ENCODE results near the gene MYO9B.
"Not testable (repeated sequence)": the region's sequence is repeated elsewhere in the genome, so short reads cannot be mapped to it uniquely, and the experiment has no call there.

Gene MYO9B

DNA sequence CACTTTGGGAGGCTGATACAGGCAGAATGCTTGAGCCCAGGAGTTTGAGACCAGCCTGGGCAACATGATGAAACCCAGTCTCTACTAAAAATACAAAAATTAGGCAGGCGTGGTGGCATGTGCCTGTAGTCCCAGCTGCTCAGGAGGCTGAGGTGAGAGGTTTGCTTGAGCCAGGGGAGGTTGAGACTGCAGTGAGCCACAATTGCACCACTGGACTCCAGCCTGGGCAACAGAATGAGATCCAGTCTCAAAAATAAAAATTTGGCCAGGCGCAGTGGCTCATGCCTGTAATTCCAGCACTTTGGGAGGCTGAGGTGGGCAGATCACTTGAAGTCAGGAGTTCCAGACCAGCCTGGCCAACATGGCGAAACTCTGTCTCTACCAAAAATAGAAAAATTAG lies 19.1 kb downstream of the MYO9B start:
- not testable (repeated sequence) for DNase-seq

DNA sequence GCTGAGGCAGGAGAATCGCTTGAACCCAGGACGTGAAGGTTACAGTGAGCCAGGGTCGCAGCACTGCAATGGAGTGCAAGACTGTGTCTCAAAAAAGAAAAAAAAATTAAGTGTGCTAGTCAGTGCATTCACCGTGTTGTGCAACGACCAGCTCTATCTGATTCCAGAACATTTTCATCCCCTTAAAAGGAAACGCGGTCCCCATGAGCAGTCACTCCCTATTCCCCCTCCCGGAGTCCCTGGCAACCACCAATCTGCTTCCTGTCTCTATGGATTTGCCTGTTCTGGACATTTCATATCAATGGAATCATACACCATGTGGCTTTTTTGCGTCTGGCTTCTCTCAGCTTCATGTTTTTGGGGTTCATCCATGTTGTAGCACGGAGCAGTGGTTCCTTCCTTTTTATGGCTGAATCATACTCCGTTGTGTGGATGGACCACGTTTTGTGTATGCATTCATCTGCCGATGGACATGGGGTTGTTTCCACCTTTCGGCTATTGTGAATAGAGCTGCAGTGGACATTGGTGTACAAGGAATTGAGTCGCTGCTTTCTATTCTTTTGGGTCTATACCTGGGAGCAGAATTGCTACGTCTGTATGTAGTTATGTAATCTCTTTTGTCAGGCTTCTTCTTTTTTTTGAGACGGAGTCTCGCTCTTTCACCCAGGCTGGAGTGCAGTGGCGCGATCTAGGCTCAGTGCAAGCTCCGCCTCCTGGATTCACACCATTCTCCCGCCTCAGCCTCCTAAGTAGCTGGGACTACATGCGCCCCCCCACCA lies 19.8 kb downstream of the MYO9B start:
- no peak for DNase-seq

DNA sequence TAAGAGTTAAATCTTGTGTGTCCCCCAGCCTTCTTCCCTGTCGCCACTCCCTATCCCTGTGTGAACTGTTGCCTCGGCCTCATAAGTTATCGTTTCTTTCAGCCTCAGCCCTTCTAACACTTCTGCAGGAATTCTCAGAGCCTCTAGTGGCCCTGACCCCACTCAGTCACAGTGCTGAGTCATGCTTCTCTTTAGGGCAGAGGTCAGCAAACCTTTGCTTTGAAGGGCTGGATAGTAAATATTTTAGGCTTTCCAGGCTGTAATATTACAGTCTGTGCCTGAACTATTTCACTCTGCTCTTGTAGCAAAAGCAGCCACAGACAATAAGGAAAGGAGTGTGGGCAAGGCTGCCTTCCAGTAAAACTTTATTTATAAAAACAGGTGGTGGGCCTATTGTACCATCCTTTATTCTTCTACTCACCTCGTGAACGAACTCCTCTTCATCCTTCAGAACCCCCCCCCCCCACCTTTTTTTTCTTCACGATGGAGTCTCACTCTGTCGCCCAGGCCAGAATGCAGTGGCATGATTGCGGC lies 22.1 kb downstream of the MYO9B start:
- no peak for DNase-seq

DNA sequence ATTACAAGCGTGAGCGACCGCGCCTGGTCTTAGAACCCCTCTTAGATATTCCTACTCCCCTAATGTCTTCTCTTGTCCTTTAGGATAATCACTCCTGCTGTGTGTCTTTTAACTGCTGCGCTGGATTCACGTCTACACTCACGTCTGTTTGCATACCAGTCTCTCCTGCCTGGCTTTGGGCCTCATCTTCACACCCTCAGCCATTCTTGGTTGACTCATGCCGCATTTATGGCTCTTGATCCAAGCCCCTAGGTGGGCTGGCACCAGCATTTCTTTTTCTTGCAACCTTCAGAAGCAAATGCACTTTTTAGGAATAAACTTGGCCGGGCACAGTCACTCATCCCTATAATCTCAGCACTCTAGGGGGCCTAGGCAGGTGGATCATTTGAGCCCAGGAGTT lies 22.7 kb downstream of the MYO9B start:
- DNase-seq: no peak

DNA sequence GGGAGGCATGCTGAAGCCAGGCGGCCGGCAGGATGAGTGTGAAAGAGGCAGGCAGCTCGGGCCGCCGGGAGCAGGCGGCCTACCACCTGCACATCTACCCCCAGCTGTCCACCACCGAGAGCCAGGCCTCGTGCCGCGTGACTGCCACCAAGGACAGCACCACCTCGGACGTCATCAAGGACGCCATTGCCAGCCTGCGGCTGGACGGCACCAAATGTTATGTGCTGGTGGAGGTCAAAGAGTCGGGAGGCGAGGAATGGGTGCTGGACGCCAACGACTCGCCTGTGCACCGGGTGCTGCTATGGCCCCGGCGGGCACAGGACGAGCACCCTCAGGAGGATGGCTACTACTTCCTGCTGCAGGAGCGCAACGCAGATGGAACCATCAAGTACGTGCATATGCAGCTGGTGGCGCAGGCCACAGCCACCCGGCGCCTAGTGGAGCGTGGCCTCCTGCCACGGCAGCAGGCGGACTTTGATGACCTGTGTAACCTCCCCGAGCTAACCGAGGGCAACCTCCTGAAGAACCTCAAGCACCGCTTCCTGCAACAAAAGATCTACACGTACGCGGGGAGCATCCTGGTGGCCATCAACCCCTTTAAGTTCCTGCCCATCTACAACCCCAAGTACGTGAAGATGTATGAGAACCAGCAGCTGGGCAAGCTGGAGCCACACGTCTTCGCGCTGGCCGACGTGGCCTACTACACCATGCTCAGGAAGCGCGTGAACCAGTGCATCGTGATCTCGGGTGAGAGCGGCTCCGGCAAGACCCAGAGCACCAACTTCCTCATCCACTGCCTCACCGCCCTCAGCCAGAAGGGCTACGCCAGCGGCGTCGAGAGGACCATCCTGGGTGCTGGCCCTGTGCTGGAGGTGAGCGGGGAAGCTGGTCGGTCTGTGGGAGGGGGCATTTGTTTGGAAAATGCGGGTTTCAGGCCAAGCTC lies 26.4 kb downstream of the MYO9B start:
- DNase-seq: no peak

DNA sequence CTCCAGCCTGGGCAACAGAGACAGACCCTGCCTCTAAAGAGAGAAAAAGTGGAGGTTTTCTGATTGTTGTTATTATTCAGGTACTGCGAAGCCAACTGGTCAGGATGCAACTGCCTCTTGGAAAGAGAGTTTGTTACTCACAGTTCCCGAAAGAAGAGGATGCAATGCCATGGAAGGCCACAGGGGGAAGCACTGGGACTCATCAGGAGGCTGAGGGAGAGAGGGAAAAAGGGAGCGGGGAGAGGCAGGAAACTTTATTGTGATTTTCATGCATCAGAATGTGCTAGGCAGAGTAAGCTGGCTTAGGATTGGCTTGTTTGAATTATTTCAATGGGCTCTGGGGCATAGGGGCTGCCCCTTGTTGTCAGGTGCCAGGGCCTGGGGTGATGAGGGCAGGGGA lies 27.6 kb downstream of the MYO9B start:
- DNase-seq: peak in 1 of 3 experiments; percentile 3

DNA sequence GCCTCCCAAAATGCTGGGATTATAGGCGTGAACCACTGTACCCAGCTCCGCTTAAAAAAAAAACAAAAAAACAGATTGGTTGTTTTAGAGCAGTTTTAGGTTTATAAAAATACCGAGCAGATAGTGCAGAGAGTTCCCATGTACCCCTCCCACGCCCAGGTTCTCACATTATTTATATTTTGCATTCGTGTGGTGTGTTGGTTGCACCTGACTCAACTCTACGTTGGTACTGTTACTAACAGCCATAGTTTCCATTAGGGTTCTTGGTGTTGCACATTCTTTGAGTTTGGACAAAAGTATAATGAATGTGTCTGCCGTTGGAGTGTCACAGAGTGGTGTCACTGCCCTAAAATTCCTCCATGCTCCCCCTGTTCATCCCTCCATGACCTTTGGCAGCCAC lies 29.1 kb downstream of the MYO9B start:
- no peak for DNase-seq

DNA sequence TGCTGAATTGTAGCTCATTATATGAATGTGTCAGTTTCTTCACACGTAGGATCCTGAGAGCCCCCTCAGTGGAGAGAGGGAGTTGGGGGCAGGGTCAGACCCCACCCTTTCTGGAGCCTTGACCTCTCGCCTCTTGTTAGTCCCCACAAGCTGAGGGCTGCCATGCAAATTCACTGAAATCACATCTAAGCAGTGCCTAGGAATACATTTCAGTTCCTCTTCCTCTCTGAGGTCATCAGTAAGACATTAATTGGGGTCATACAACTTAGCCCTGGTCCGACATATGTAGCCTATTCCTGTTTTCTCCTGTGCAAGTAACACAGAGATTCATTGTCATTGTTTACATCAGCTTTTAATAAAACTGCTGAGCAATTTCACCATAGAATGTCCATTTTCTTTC lies 30.0 kb downstream of the MYO9B start:
- no peak for DNase-seq

DNA sequence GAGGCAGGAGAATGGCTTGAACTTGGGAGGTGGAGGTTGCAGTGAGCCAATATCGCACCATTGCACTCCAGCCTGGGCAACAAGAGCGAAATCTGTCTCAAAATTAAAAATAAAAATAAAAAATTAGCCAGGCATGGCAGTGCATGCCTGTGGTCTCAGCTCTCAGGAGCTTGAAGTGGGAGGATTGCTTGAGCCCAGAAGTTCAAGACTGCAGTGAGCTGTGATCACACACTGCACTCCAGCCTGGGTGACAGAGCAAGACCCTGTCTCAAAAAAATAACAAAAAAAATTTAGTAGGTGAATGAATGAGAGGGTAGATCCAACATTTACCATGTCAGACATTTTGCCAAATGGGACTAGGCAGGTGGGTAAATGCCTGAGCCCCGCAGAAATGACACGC lies 31.4 kb downstream of the MYO9B start:
- DNase-seq: not testable (repeated sequence)

DNA sequence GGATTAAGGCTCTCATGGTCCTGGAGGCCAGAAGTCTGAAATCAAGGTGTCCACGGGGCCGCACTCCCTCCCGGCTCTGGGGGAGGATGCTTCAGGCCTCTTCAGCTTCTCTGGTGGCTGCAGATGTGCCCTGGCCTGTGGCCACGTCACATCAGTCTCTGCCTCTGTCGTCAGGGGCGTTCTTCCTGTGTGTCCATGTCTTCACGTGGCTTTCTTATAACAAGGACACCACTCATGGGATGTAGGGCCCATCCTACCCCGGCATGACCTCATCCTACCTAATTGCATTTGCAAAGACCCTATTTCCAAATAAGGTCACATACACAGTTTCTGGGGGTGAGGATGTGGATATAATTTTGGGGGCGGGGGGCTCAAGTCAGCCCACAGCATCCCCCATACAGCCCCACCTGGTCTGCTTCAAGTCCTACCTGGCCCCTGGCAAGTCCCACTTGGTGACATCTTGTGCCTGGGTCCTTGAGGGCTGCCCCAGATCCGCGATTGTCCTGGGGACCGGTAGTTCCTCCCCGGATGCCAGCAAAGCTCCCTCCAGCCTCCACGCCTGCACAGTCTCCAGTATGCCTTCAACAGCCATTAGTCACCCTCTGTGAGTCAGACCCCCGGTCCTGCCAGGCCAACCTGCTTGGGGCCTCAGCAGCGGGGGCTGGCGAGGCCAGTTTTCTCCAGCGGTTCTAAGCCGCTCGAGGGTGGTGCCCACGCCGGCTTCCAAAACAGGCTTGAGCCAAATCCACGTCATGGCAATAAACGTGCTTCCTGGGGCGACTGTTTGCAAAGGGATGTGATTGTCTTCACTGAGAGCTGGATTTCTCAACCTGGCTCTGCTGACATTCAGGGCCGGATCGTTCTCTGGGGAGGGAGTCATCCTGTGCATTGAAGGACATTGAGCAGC lies 32.2 kb downstream of the MYO9B start:
- DNase-seq: peak in 1 of 3 experiments; percentile 49

DNA sequence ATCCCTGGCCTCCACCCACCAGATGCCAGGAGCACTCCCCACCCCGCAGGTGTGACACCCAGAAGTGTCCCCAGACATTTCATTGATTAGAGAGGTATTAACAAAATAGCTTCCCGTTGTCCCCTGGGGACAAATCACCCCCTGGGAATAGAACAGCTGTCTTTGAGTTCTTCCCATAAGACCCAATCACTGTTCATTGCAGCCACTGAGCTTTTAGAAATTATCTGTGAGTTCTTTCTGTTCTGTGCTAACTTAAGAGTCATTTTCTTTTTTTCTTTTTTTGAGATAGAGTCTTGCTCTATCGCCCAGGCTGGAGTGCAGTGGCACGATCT lies 32.8 kb downstream of the MYO9B start:
- peak in 1 of 3 experiments; percentile 49 for DNase-seq

DNA sequence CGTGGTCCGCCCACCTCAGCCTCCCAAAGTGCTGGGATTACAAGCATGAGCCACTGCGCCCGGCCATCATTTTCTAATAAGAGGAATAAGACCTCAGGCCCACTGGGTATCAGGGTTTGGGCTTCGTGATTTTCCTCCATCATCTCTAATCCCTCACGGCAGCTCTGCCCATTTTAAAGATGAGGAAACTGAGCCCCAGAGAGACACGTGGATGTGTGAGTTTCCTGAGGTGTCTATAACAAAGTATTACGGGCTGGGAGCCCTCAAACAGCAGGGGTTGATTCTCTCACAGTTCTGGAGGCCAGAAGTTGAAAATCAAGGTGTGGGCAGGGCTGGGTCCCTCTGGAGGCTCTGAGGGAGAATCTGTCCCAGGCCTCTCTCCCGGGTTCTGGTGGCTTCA lies 33.7 kb downstream of the MYO9B start:
- no peak for DNase-seq

DNA sequence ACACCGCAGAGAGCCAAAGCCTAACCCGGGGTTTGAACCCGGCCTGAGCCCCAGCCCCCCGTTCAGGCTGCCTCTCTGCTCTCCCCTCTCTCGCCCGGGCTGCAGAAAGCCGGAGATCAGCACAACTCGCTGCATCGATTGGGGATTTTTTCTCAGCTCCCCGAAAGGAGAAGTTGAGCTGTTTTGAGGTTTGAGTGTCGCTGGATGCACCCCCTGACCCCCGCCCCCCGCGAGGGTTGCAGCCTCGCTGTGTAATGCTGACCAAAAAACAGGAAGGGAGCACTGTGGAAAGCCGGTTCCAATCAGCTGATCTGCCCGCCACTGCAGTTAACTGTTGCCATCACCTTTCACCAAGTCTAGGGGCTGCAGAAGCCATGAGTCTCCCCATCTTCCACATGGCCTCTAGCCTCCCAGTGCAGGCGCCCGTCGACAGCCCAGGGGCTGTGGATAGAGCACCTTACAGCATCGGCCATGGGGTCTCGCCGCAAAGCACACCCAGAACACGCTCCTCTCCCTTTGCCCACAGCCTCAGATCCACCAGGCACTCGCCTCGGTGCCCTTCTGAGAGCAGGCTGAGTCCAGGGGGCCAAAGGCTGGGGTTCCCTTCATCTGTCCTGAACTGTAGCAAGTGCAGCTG lies 34.5 kb downstream of the MYO9B start:
- no peak for DNase-seq

DNA sequence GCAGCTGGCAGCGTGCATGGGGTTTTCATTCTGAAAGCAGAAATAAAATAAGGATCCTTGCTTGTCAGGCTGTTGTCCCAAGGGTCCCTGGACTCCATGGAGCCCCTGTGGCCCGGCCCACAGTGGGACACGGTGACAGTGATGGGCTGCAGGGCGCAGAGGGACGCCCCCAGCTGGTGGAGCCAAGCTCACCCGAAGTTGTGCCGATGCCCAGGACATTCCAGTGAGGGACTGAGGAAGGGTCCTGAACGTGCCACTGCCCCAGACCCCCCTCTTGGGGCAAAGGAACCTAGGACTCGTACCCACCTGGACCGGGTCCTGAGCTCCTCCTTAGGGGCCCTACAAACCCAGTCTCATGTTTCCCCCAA lies 35.0 kb downstream of the MYO9B start:
- no peak for DNase-seq

DNA sequence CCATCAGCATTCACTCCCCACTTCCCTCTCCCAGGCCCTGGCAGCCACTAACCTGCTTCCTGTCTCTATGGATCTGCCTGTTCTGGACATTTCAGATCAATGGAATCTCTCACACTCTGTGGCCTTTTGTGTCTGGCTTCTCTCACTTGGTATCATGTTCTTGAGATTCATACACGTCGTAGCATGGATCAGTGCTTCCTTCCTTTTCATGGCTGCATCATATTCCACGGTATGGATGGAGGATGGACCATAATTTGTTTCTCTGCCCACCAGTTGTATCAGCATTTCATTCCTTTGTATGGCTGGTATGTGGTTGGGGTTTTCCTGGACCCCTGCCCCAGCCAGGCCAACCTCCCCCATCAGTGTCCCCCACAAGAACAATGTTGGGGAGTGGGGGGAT lies 36.2 kb downstream of the MYO9B start:
- no peak for DNase-seq

DNA sequence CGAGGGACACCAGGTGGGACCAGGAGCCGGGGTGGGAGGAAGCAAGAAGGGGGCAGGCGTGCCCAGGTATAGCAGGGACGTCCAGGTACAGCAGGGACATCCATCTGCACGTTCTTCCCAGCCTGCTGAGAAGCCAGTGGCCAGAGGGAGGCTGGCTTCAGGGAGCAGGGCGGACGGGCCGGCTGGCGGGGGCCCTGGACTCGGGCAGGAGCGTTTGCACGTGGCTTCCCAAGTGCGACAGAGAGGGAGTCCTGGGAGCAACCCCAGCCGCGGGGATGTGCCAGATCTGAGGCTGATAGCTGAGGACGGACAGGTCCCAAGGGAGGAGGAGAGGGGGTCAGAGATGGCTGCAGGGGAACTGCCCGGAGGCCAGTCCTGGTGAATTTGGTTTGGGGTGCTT lies 36.7 kb downstream of the MYO9B start:
- DNase-seq: no peak

DNA sequence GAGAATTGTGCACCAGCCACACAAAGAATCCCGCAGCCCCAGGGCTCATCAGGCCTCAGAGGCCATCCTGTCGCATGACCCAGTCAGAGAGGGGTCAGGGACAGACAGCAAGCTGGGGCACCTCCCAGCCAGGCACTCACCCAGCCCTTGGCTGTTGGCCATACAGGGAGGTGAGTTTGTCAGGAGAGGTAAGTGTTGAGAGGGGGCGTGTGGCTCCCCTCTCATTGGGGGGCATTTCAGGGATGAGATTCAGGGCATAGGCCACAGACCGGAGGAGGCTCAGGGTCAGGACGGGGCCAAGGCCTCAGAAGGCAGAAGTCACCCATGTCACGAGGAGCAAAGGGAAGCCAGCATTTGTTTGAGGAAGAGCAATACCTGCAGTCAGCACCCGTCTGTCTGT lies 37.1 kb downstream of the MYO9B start:
- DNase-seq: no peak

DNA sequence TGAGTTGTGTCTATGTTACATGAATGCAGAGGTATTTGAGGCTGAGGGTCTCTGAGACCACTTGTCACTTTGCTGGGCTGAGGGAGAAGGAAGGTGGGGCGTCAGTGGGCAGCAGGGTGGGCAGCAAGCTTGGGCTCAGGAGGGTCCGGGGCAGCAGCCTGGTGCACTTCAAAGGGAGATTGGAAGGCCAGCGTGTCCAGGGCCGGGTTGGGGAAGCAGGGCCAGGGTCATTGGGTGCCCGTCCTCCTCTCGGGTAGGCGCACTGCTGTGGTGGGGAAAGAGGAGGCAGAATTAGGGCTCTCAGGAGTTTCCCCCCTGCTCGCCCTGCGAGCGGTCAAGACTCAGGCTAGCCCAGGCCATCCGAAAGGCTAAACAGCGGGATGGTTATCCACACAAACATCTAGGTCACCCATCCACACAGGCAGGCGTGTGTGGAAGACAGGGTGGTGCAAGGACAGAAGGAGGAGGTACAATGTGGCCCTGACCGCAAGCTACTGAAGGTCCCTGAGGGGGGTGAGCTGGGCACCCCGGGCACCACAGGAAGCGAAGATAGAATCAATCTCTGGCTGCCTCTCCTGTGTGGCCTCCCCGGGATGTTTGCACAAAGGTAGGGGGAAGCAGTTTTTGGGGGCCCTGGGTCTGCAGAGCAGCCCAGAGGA lies 37.7 kb downstream of the MYO9B start:
- no peak for DNase-seq

DNA sequence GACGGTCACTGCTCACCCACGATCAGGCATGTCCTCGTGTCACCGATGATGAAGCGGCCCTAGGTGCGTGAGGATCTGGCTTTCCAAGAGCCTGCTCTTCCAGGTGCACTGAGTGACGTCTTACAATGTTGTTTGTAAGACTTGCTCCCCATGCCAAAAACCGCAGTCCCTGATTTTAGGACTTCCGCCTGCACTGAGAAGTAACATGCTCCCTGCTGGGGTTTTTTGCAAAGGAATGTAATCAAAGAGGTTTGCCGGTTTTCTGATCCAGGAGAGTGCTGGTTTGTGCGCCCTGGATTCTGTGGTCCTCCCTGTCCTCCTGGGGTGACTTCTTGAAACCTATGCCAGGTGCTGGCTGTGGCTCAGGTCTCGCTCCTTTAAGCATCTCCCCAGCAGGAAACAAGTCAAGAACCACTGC lies 38.8 kb downstream of the MYO9B start:
- DNase-seq: no peak

DNA sequence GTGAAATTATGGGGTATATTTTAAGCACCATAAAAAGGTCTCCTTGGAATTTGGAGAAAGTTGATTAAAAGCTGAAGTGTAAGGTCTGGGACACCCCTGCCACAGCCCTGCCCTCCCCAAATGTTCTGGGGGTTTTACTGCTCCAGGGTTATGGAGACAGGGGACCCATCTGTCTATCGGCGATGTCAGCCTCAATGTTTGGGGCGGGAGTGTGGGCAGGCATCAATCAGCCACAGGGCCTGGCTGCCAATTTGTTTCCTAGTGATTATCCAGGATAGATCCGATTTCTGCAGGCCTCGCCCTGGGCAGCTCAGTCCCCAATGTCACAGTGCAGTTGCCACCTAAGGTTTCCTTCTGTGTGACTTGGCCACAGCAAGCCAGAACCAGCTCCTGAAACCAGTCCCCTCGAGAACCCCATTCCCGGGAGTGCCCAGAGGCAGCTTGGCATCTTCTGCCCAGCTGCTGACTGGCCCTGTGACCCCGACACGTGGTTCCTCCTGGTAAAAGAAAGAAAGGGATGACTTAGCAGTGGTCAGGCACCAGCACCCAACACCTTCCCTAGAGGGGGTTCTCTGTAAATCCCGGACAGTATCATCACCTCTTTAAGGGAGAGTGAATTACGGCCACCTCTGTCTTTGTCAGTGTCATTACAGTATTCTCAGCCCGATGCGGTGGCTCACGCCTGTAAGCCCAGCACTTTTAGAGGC lies 41.6 kb downstream of the MYO9B start:
- DNase-seq: no peak

DNA sequence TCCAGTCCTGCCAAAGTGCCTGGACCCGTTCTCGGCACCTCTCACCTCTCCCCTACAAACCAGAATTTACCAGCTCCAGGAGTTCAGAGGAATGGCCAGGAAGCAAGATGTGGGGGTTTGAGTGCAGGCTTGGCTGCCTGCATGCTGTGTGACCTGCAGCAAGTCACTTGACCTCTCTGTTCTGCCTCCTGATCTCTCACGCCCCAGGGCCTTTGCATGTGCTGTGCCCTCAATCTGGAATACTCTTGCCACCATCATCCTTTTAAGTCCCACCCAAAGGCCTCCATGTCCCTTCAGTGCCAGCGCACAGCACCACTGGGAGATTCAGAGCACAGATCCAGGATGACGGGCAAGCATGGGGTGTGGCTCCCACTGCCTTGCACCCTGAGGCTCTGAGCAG lies 43.4 kb downstream of the MYO9B start:
- no peak for DNase-seq
